H1 (cell line): ENCODE results near the gene TCF20.

ENCODE experiments used
- CTCF ChIP-seq, 3 experiments: IDR thresholded peaks; 1 replicate in 2 of 3; 2 replicates in 1 of 3; pipeline versions ENCODE4 v1.5.1 to v1.6.1; 2011; ENCODE audit warnings: low read length in 3 of 3, mild to moderate bottlenecking in 3 of 3, inconsistent platforms in 2 of 3, low read depth in 1 of 3, moderate library complexity in 1 of 3; ENCODE audit not compliant: insufficient read depth in 1 of 3; ENCODE audit errors: control extremely low read depth in 1 of 3
- EGR1 ChIP-seq: IDR thresholded peaks from 2 replicates; pipeline ENCODE4 v1.6.1; 2011; ENCODE audit warnings: low read depth, low read length, borderline replicate concordance
- EP300 ChIP-seq, 2 experiments: IDR thresholded peaks; 1 replicate in 1 of 2; 2 replicates in 1 of 2; pipeline ENCODE4 v1.6.1; 2011 to 2012; ENCODE audit warnings: low read depth in 2 of 2, low read length in 2 of 2, mild to moderate bottlenecking in 2 of 2, borderline replicate concordance in 1 of 2, inconsistent platforms in 1 of 2, moderate library complexity in 1 of 2
- EZH2 ChIP-seq: fragments of 200-600 bp; sonication (generic); IDR thresholded peaks from 2 replicates; pipeline ENCODE4 v1.7.1; 2012; ENCODE audit warnings: low read depth, mild to moderate bottlenecking, moderate library complexity, low read length, inconsistent platforms; ENCODE audit not compliant: severe bottlenecking
- FOSL1 ChIP-seq: IDR thresholded peaks from 2 replicates; pipeline ENCODE4 v1.6.1; 2011; ENCODE audit warnings: mild to moderate bottlenecking, low read depth, low read length, moderate library complexity; ENCODE audit not compliant: insufficient read depth
- TCF12 ChIP-seq: IDR thresholded peaks from 2 replicates; pipeline ENCODE4 v1.6.1; 2011; ENCODE audit warnings: low read depth, mild to moderate bottlenecking, low read length
- TEAD4 ChIP-seq: IDR thresholded peaks from 2 replicates; pipeline ENCODE4 v1.6.1; 2012; ENCODE audit warnings: low read depth, low read length, inconsistent platforms, mixed read lengths
- TF ChIP-seq, protein P1 (sequence below): IDR thresholded peaks from 2 replicates; pipeline ENCODE4 v1.6.1; 2012; ENCODE audit warnings: inconsistent platforms

GRCh38 chr22:42265321-42265720 lies 5.1 kb downstream of the TCF20 start:
- TF ChIP-seq EP300 (IDR thresholded peaks at IDR 0.05; ENCODE audit: borderline replicate concordance in 1 of 2, low read depth in 2 of 2, low read length in 2 of 2) (no peak), EZH2 (no peak), CTCF (IDR thresholded peaks at IDR 0.05; ENCODE audit: control extremely low read depth in 1 of 3, insufficient read depth in 1 of 3, low read depth in 1 of 3, low read length in 3 of 3) (no peak), FOSL1 (no peak), TCF12 (no peak), EGR1 (no peak), TEAD4 (no peak)
- TF ChIP-seq, protein P1, sequence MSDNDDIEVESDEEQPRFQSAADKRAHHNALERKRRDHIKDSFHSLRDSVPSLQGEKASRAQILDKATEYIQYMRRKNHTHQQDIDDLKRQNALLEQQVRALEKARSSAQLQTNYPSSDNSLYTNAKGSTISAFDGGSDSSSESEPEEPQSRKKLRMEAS: no peak
